OCI-LY1 (cell line): ENCODE results near the gene CASS4.
"Not testable (repeated sequence)": the region's sequence is repeated elsewhere in the genome, so short reads cannot be mapped to it uniquely, and the experiment has no call there.

ENCODE experiments used
- H2AFZ ChIP-seq: fragments of 200-600 bp; sonication (generic), shearing (Covaris generic); 2 replicates; pipeline ENCODE4 v1.6.0; 2014; ENCODE audit warnings: antibody characterized with exemption, mild to moderate bottlenecking, low read length
- H3F3A ChIP-seq: fragments of 200-600 bp; sonication (generic), shearing (Covaris generic); 2 replicates; pipeline ENCODE4 v1.6.0; 2014; ENCODE audit warnings: mild to moderate bottlenecking, antibody characterized with exemption, low read length, moderate library complexity; ENCODE audit not compliant: insufficient read depth
- H3K27ac ChIP-seq: fragments of 200-600 bp; sonication (generic); 2 replicates; pipeline ENCODE4 v1.5.1; 2014; ENCODE audit warnings: low read length, mixed run types, mild to moderate bottlenecking, low read depth; ENCODE audit not compliant: poor library complexity, severe bottlenecking
- H3K27me3 ChIP-seq: fragments of 200-600 bp; sonication (generic); 2 replicates; pipeline ENCODE4 v1.6.0; 2014; ENCODE audit warnings: antibody characterized with exemption, mild to moderate bottlenecking, low read length, moderate library complexity; ENCODE audit not compliant: insufficient read depth
- H3K36me3 ChIP-seq: fragments of 200-600 bp; sonication (generic); 2 replicates; pipeline ENCODE4 v1.6.1; 2014; ENCODE audit warnings: mild to moderate bottlenecking, antibody characterized with exemption, low read length, moderate library complexity, mixed read lengths; ENCODE audit not compliant: insufficient read depth
- H3K4me1 ChIP-seq: fragments of 200-600 bp; sonication (generic); 2 replicates; pipeline ENCODE4 v1.5.1; 2014; ENCODE audit warnings: mild to moderate bottlenecking, low read length, moderate library complexity; ENCODE audit not compliant: insufficient read depth, severe bottlenecking
- H3K4me2 ChIP-seq: fragments of 200-600 bp; sonication (generic), shearing (Covaris generic); 2 replicates; pipeline ENCODE4 v1.6.1; 2014; ENCODE audit warnings: low read length
- H3K4me3 ChIP-seq: fragments of 200-600 bp; sonication (generic); 2 replicates; pipeline ENCODE4 v1.5.1; 2014; ENCODE audit warnings: low read length, low read depth, mild to moderate bottlenecking, mixed read lengths; ENCODE audit not compliant: poor library complexity, severe bottlenecking
- H3K79me2 ChIP-seq: fragments of 200-600 bp; shearing (Covaris generic); 2 replicates; pipeline ENCODE4 v1.6.1; 2016; ENCODE audit warnings: mixed run types, low read length, mixed read lengths; ENCODE audit not compliant: insufficient read depth
- H3K9ac ChIP-seq: fragments of 200-600 bp; sonication (generic), shearing (Covaris generic); 2 replicates; pipeline ENCODE4 v1.6.1; 2014; ENCODE audit warnings: mild to moderate bottlenecking, low read length, mixed read lengths
- H3K9me2 ChIP-seq: fragments of 200-600 bp; sonication (generic), shearing (Covaris generic); 2 replicates; pipeline ENCODE4 v1.6.1; 2014; ENCODE audit warnings: low read depth, mild to moderate bottlenecking, low read length, mixed read lengths
- H3K9me3 ChIP-seq: fragments of 200-600 bp; shearing (Covaris generic); 2 replicates; pipeline ENCODE4 v1.6.1; 2014; ENCODE audit warnings: low read length, mixed read lengths
- H4K20me1 ChIP-seq: fragments of 200-600 bp; sonication (generic), shearing (Covaris generic); 2 replicates; pipeline ENCODE4 v1.6.0; 2016; ENCODE audit warnings: mild to moderate bottlenecking, low read length; ENCODE audit not compliant: insufficient read depth
- CTCF ChIP-seq: fragments of 200-600 bp; sonication (generic), shearing (Covaris generic); IDR thresholded peaks from 2 replicates; pipeline ENCODE4 v1.5.1; 2017; ENCODE audit warnings: mild to moderate bottlenecking, antibody characterized with exemption, low read length, moderate library complexity, mixed read lengths
- EZH2 ChIP-seq: fragments of 200-600 bp; sonication (generic), shearing (Covaris generic); IDR thresholded peaks from 2 replicates; pipeline ENCODE4 v1.8.0; 2017; ENCODE audit warnings: borderline replicate concordance, mixed run types, mild to moderate bottlenecking, antibody characterized with exemption, low read length, moderate library complexity, mixed read lengths

Gene CASS4

DNA sequence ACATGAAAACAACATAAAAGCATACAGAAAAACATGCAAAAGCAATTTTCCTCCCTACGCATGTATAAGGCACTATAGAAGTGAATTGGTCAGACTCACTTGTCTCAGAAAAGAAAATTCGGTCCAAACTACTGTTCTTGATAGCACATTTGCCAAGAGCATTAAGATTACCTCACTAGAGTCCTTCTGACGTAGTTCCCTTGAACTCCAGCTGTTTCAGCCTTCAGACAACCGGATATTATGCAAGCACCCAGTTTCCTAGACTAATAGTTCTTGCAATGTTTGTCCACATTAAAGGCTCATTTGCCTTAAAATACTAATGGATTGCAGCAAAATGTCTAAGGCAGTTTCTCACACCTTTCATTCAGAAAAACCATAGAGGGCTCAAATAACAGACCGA lies 2.5 kb upstream of the CASS4 start:
- H3F3A ChIP-seq = no peaks in the 10 kb centered on the region
- H3K4me1 ChIP-seq = peaks cover 12% of the 10 kb centered on the region
- H3K27ac ChIP-seq = no peak overlapping the region
- H3K27me3 ChIP-seq = no peaks in the 10 kb centered on the region
- no peak overlapping the region for H3K9ac ChIP-seq
- TF ChIP-seq EZH2 (no peak), CTCF (no peak)
- H3K4me2 ChIP-seq = no peak overlapping the region
- no peaks in the 10 kb centered on the region for H4K20me1 ChIP-seq
- no peak overlapping the region for H3K4me3 ChIP-seq
- no peaks in the 10 kb centered on the region for H3K79me2 ChIP-seq
- no peak overlapping the region for H2AFZ ChIP-seq
- H3K36me3 ChIP-seq = peaks cover 44% of the 10 kb centered on the region
- H3K9me3 ChIP-seq = no peaks in the 10 kb centered on the region
- H3K9me2 ChIP-seq = no peaks in the 10 kb centered on the region

GRCh38 chr20:56409956-56410355 lies 2.1 kb upstream of the CASS4 start:
- Histone ChIP-seq H3K9ac (no peak overlapping the region), H3K4me3 (no peak overlapping the region), H3K27ac (no peak overlapping the region)

DNA sequence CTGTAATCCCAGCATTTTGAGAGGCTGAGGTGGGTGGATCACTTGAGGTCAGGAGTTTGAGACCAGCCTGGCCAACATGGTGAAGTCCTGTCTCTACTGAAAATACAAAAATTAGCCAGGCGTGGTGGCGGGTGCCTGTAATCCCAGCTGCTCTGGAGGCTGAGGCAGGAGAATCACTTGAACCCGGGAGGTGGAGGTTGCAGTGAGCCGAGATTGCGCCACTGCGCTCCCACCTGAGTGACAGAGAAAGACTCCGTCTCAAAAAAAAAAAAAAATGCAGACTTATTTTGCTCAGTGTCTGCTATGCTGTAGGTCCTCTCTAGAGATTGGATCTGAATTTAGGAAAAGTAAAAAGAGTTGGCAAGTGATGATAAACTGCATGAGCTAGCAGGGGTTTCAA lies 773 bp upstream of the CASS4 start:
- H3F3A ChIP-seq, H3K9me3 ChIP-seq, H3K79me2 ChIP-seq, H3K9ac ChIP-seq, H2AFZ ChIP-seq, H4K20me1 ChIP-seq, H3K27me3 ChIP-seq, H3K9me2 ChIP-seq, H3K4me3 ChIP-seq: not testable (repeated sequence)
- H3K4me2 ChIP-seq = peak overlapping the region; percentile 25; the same call in 1 of the 2 replicates
- peaks cover 12% of the 10 kb centered on the region for H3K4me1 ChIP-seq
- peak overlapping the region; percentile 76 for H3K27ac ChIP-seq
- H3K36me3 ChIP-seq = peaks cover 28% of the 10 kb centered on the region

More at GRCh38 chr20:56409956-56410355, 2.1 kb upstream of the CASS4 start:
- H2AFZ ChIP-seq = no peak overlapping the region
- TF ChIP-seq CTCF (no peak), EZH2 (no peak)
- no peaks in the 10 kb centered on the region for H3K9me3 ChIP-seq
- H3F3A ChIP-seq = no peaks in the 10 kb centered on the region
- no peaks in the 10 kb centered on the region for H3K9me2 ChIP-seq
- H3K79me2 ChIP-seq = no peaks in the 10 kb centered on the region
- H3K27me3 ChIP-seq = no peaks in the 10 kb centered on the region
- H3K4me2 ChIP-seq = no peak overlapping the region
- peaks cover 41% of the 10 kb centered on the region for H3K36me3 ChIP-seq
- no peaks in the 10 kb centered on the region for H4K20me1 ChIP-seq
- peaks cover 12% of the 10 kb centered on the region for H3K4me1 ChIP-seq

DNA sequence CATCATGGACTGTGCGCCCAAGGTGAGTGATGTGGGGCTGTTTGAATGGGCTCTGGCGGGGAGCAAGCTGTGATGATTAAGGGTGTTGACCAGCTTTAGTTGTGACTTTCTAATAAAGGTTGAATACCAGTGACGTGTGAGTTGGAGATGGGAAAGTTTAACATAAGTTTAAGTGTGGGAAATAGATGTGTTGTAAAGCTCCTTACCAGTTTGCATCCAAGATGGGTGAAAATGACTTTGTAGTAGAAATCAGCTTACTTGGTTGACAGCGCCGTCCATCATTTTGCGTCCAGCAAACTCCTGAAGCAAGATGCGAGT lies 372 bp downstream of the CASS4 start:
- no peaks in the 10 kb centered on the region for H3F3A ChIP-seq
- TF ChIP-seq EZH2 = no peak
- TF ChIP-seq CTCF = no peak
- H3K27ac ChIP-seq = peak overlapping the region; percentile 76
- no peaks in the 10 kb centered on the region for H3K9me3 ChIP-seq
- peaks cover 12% of the 10 kb centered on the region for H3K4me1 ChIP-seq
- no peak overlapping the region for H2AFZ ChIP-seq
- H4K20me1 ChIP-seq = no peaks in the 10 kb centered on the region
- H3K4me2 ChIP-seq = peak overlapping the region; percentile 25; the same call in 1 of the 2 replicates
- no peaks in the 10 kb centered on the region for H3K27me3 ChIP-seq
- H3K9ac ChIP-seq = no peak overlapping the region; the same call in 1 of the 2 replicates
- no peaks in the 10 kb centered on the region for H3K79me2 ChIP-seq
- peak overlapping the region; percentile 3 for H3K4me3 ChIP-seq
- H3K36me3 ChIP-seq = peaks cover 16% of the 10 kb centered on the region
- H3K9me2 ChIP-seq = no peaks in the 10 kb centered on the region
